ENCODE data around the gene NFATC1. TPM values are rescaled to one million over a fixed set of nuclear protein-coding genes. Genes with fewer than 3 reads are reported as not detected.
A peak's percentile ranks its signal among the peaks of the same experiment; 100 is the strongest.

The NFATC1 gene
- total and polyA plus RNA-seq, 7 experiments from 2014 or later, result 27.1 to 87.2 (median 53.4) TPM

DNA sequence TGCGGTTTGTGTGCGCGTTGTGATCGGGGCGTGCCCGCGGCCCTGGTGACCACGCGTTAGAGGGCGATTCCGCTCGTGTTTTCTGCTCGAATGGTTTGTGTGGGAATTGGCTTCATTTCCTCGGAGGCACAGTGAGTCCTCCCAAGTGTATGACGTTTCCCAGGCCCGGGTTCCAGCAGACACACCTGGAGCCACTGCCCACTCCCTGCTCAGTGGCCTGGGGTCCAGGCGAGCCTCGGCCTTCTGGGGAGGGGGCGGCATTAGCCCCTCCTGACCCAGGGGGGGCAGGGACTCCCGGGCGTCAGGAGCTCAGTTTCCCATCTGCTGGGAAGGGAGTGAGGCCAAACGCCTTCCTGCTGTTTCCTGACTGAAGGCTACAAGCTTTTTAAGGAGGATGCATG is 92.1 kb downstream of the NFATC1 start:
- peaks cover 0 to 2% (median 0%) of the 10 kb centered on the region in 11 donors for H3K9me3 Mint-ChIP-seq

DNA sequence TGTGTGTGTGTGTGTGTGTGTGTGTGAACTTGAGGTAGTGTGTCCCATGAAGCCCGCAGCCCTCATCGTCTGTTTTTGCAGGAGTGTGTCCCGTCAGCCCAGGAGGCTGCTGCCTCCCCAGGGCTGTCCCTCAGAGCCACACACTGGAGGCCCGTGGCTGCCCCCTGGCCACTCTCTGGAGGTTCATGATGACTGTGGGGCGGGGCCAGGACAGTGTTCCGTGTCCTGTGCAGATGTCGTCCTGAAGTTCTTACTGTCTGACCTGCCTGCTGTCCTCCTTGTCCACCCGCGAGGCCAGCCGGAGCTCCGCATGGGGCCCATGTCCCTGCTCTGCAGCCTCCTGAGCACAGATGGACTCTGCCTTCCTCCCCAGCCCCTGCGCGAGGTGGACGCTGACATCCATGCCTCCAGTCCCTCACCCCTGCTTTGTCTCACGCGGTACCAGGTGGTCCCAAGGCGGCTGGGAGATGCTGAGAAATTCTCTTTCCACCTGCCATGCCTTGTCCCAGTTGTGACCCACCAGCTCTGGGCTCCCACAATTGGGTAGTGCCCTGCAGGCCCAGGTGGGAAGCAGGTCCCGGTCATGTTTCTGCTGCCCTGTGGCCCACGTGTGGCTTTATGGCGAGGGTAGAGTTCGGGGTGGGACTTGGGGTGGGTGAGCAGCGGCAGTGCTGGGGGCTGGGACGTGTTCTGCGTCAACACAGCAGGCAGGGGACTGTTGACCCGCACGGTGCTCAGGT is 92.8 kb downstream of the NFATC1 start:
- intact Hi-C loops (cut with micrococcal nuclease), result no loop called here
- H3K27ac Mint-ChIP-seq, result peak overlapping the region in 1 of 9 donors; percentile 62
- H3K27me3 Mint-ChIP-seq, result no peaks in the 10 kb centered on the region
- CTCF ChIA-PET, result no interaction called here
- no peaks in the 10 kb centered on the region for H3K9me3 ChIP-seq (ENCODE audit: control insufficient read depth in 2 of 3, low read length in 3 of 3)
- peaks cover 10 to 26% (median 14%) of the 10 kb centered on the region in 7 donors for H3K4me1 Mint-ChIP-seq
- POLR2A ChIA-PET, result no interaction called here
- H3K9me3 Mint-ChIP-seq, result peaks cover 0 to 2% (median 0%) of the 10 kb centered on the region in 11 donors
- no peak for DNase-seq
- no peaks in the 10 kb centered on the region for H3K27me3 ChIP-seq (ENCODE audit: control insufficient read depth in 2 of 2, insufficient read depth in 2 of 2, low read length in 2 of 2)
- peaks cover 0 to 8% of the 10 kb centered on the region in 2 donors for H3K4me1 ChIP-seq (ENCODE audit: control insufficient read depth in 2 of 2, insufficient read depth in 2 of 2, low read length in 2 of 2)
- no peak overlapping the region for H3K4me3 Mint-ChIP-seq
- H3K36me3 ChIP-seq (ENCODE audit: control insufficient read depth in 2 of 3, insufficient read depth in 3 of 3, low read length in 3 of 3), result peaks cover 0 to 61% (median 20%) of the 10 kb centered on the region in 3 experiments
- H3K36me3 Mint-ChIP-seq, result peaks cover 0 to 22% (median 8%) of the 10 kb centered on the region in 5 donors
- no peak overlapping the region for H3K27ac ChIP-seq (ENCODE audit: low read depth, low read length)
- no peak for ATAC-seq
- no peak overlapping the region for H3K4me3 ChIP-seq (ENCODE audit: low read length)

More for the DNA sequence above, 92.1 kb downstream of the NFATC1 start:
- ATAC-seq (no peak), DNase-seq (no peak)
- peaks cover 0 to 62% (median 20%) of the 10 kb centered on the region in 3 experiments for H3K36me3 ChIP-seq (ENCODE audit: control insufficient read depth in 2 of 3, insufficient read depth in 3 of 3, low read length in 3 of 3)
- Mint-ChIP-seq H3K4me1 (peaks cover 10 to 26% (median 14%) of the 10 kb centered on the region in 7 donors), H3K36me3 (peaks cover 0 to 22% (median 8%) of the 10 kb centered on the region in 5 donors), H3K27ac (peak overlapping the region in 1 of 9 donors; percentile 62), H3K4me3 (no peak overlapping the region), H3K27me3 (no peaks in the 10 kb centered on the region)
- ChIA-PET CTCF (no interaction called here), POLR2A (no interaction called here)
- H3K4me1 ChIP-seq (ENCODE audit: control insufficient read depth in 2 of 2, insufficient read depth in 2 of 2, low read length in 2 of 2), result peaks cover 0 to 8% of the 10 kb centered on the region in 2 donors
- no peaks in the 10 kb centered on the region for H3K27me3 ChIP-seq (ENCODE audit: control insufficient read depth in 2 of 2, insufficient read depth in 2 of 2, low read length in 2 of 2)
- no peaks in the 10 kb centered on the region for H3K9me3 ChIP-seq (ENCODE audit: control insufficient read depth in 2 of 3, low read length in 3 of 3)
- no peak overlapping the region for H3K4me3 ChIP-seq (ENCODE audit: low read length)
- intact Hi-C loops (cut with micrococcal nuclease), result no loop called here
- no peak overlapping the region for H3K27ac ChIP-seq (ENCODE audit: low read depth, low read length)

GRCh38 chr18:79489051-79489898 is 93.5 kb downstream of the NFATC1 start:
- ATAC-seq (no peak), DNase-seq (peak in 1 of 9 donors; percentile 5)
- peaks cover 0 to 8% of the 10 kb centered on the region in 2 donors for H3K4me1 ChIP-seq (ENCODE audit: control insufficient read depth in 2 of 2, insufficient read depth in 2 of 2, low read length in 2 of 2)
- peak overlapping the region in 3 of 9 donors; percentile 50 to 80 (median 61) for H3K27ac Mint-ChIP-seq
- CTCF ChIA-PET, result no interaction called here
- peaks cover 0 to 2% (median 0%) of the 10 kb centered on the region in 11 donors for H3K9me3 Mint-ChIP-seq
- peaks cover 10 to 26% (median 14%) of the 10 kb centered on the region in 7 donors for H3K4me1 Mint-ChIP-seq
- intact Hi-C loops (cut with micrococcal nuclease), result no loop called here
- H3K36me3 Mint-ChIP-seq, result peaks cover 0 to 22% (median 9%) of the 10 kb centered on the region in 5 donors
- H3K4me3 ChIP-seq (ENCODE audit: low read length), result no peak overlapping the region
- H3K27ac ChIP-seq (ENCODE audit: low read depth, low read length), result no peak overlapping the region
- no peak overlapping the region for H3K4me3 Mint-ChIP-seq
- H3K27me3 ChIP-seq (ENCODE audit: control insufficient read depth in 2 of 2, insufficient read depth in 2 of 2, low read length in 2 of 2), result no peaks in the 10 kb centered on the region
- peaks cover 0 to 66% (median 20%) of the 10 kb centered on the region in 3 experiments for H3K36me3 ChIP-seq (ENCODE audit: control insufficient read depth in 2 of 3, insufficient read depth in 3 of 3, low read length in 3 of 3)
- H3K9me3 ChIP-seq (ENCODE audit: control insufficient read depth in 2 of 3, low read length in 3 of 3), result no peaks in the 10 kb centered on the region
- POLR2A ChIA-PET, result interaction anchor here (0.8 kb wide), 1 partner anchor 35 kb away, joined by 3 read pairs; no protein-coding TSS in a partner anchor
- H3K27me3 Mint-ChIP-seq, result no peaks in the 10 kb centered on the region

- peaks cover 10 to 26% (median 14%) of the 10 kb centered on the region in 7 donors for H3K4me1 Mint-ChIP-seq
- ChIA-PET CTCF (no interaction called here), POLR2A (interaction anchor here (0.8 kb wide), 1 partner anchor 34 kb away, joined by 3 read pairs; no protein-coding TSS in a partner anchor)
- peak overlapping the region in 6 of 9 donors; percentile 21 to 87 (median 56) for H3K27ac Mint-ChIP-seq
- peaks cover 0 to 2% (median 0%) of the 10 kb centered on the region in 11 donors for H3K9me3 Mint-ChIP-seq
- ATAC-seq, result no peak
- no peaks in the 10 kb centered on the region for H3K27me3 Mint-ChIP-seq
- H3K4me3 ChIP-seq (ENCODE audit: low read length), result no peak overlapping the region
- H3K9me3 ChIP-seq (ENCODE audit: control insufficient read depth in 2 of 3, low read length in 3 of 3), result no peaks in the 10 kb centered on the region
- H3K27ac ChIP-seq (ENCODE audit: low read depth, low read length), result no peak overlapping the region
- peak overlapping the region in 1 of 10 donors; percentile 6 for H3K4me3 Mint-ChIP-seq
- H3K36me3 ChIP-seq (ENCODE audit: control insufficient read depth in 2 of 3, insufficient read depth in 3 of 3, low read length in 3 of 3), result peaks cover 0 to 64% (median 20%) of the 10 kb centered on the region in 3 experiments
- H3K27me3 ChIP-seq (ENCODE audit: control insufficient read depth in 2 of 2, insufficient read depth in 2 of 2, low read length in 2 of 2), result no peaks in the 10 kb centered on the region
- H3K4me1 ChIP-seq (ENCODE audit: control insufficient read depth in 2 of 2, insufficient read depth in 2 of 2, low read length in 2 of 2), result peaks cover 0 to 8% of the 10 kb centered on the region in 2 donors
- DNase-seq, result peak in 1 of 9 donors; percentile 6
- intact Hi-C loops (cut with micrococcal nuclease), result no loop called here
- peaks cover under 1 to 23% (median 9%) of the 10 kb centered on the region in 5 donors for H3K36me3 Mint-ChIP-seq
Observed at GRCh38 chr18:79489899-79490625, 94.3 kb downstream of the NFATC1 start.

DNA sequence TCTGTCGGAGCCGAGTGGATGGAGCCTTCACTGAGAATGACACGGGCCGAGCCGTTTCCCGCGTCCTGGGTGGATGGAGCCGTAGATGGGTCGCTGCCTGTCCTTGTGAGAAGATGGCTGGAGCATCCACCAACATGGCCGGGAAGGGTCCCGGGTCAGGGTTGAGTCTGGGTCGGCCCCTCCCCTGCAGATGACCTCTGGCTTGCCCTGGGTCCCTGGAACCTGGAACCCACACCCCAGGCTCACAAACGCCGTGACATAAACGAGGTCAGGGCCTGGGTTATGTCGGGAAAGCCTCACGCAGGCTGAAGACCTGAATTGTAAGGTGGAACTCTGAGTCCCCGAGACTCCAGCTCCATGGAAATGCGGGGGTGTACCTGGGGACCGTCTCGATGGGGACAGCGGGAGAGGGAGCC is 94.9 kb downstream of the NFATC1 start:
- Histone ChIP-seq H3K27me3 (ENCODE audit: control insufficient read depth in 2 of 2, insufficient read depth in 2 of 2, low read length in 2 of 2) (no peaks in the 10 kb centered on the region), H3K27ac (ENCODE audit: low read depth, low read length) (no peak overlapping the region), H3K4me3 (ENCODE audit: low read length) (no peak overlapping the region), H3K9me3 (ENCODE audit: control insufficient read depth in 2 of 3, low read length in 3 of 3) (no peaks in the 10 kb centered on the region), H3K36me3 (ENCODE audit: control insufficient read depth in 2 of 3, insufficient read depth in 3 of 3, low read length in 3 of 3) (peaks cover 0 to 63% (median 19%) of the 10 kb centered on the region in 3 experiments), H3K4me1 (ENCODE audit: control insufficient read depth in 2 of 2, insufficient read depth in 2 of 2, low read length in 2 of 2) (peaks cover 0 to 8% of the 10 kb centered on the region in 2 donors)
- CTCF ChIA-PET, result no interaction called here
- H3K27me3 Mint-ChIP-seq, result no peaks in the 10 kb centered on the region
- no peak overlapping the region for H3K4me3 Mint-ChIP-seq
- peak overlapping the region in 6 of 9 donors; percentile 61 to 90 (median 78) for H3K27ac Mint-ChIP-seq
- H3K36me3 Mint-ChIP-seq, result peaks cover 5 to 29% (median 15%) of the 10 kb centered on the region in 5 donors
- DNase-seq (peak in 1 of 9 donors; percentile 4), ATAC-seq (no peak)
- peaks cover 0 to 4% (median 0%) of the 10 kb centered on the region in 11 donors for H3K9me3 Mint-ChIP-seq
- peaks cover 10 to 30% (median 18%) of the 10 kb centered on the region in 7 donors for H3K4me1 Mint-ChIP-seq
- intact Hi-C loops (cut with micrococcal nuclease), result no loop called here
- POLR2A ChIA-PET, result no interaction called here

DNA sequence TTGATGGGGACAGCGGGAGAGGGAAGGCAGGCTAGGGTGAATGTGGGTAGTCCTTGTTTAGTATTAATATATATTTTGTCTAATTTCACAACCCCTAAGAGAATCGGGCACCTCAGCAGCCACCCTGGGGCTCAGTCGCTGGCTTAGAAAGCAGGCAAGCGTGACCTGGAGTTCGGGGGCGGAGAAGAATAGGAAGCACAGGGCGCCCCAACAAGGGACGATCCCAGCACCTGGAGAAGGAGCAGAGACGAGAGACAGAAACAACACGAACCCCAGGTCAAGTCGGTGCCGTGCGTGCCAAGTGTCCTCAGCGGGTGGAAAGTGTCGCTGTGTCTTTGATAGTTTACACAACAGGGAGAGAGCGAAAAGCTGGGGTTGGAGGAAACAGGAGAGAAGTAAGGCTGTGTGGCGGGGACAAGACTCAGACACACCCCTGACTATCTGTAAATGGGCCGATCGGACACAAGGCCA is 95.4 kb downstream of the NFATC1 start:
- peaks cover 0 to 63% (median 15%) of the 10 kb centered on the region in 3 experiments for H3K36me3 ChIP-seq (ENCODE audit: control insufficient read depth in 2 of 3, insufficient read depth in 3 of 3, low read length in 3 of 3)
- ChIA-PET POLR2A (no interaction called here), CTCF (interaction anchor here (0.6 to 1.5 kb wide), 2 partner anchors 12 to 23 kb away, joined by 3 to 4 read pairs; no protein-coding TSS in a partner anchor)
- Mint-ChIP-seq H3K4me1 (peaks cover 10 to 32% (median 20%) of the 10 kb centered on the region in 7 donors), H3K9me3 (peaks cover 0 to 6% (median 0%) of the 10 kb centered on the region in 11 donors), H3K27me3 (no peaks in the 10 kb centered on the region), H3K27ac (peak overlapping the region in 7 of 9 donors; percentile 61 to 90 (median 85)), H3K36me3 (peaks cover 5 to 34% (median 18%) of the 10 kb centered on the region in 5 donors), H3K4me3 (peak overlapping the region in 4 of 10 donors; percentile 35 to 64 (median 38))
- ATAC-seq (no peak), DNase-seq (no peak)
- H3K27me3 ChIP-seq (ENCODE audit: control insufficient read depth in 2 of 2, insufficient read depth in 2 of 2, low read length in 2 of 2), result no peaks in the 10 kb centered on the region
- intact Hi-C loops (cut with micrococcal nuclease), result no loop called here
- peaks cover 0 to 8% of the 10 kb centered on the region in 2 donors for H3K4me1 ChIP-seq (ENCODE audit: control insufficient read depth in 2 of 2, insufficient read depth in 2 of 2, low read length in 2 of 2)
- no peaks in the 10 kb centered on the region for H3K9me3 ChIP-seq (ENCODE audit: control insufficient read depth in 2 of 3, low read length in 3 of 3)
- H3K27ac ChIP-seq (ENCODE audit: low read depth, low read length), result no peak overlapping the region
- H3K4me3 ChIP-seq (ENCODE audit: low read length), result no peak overlapping the region
